Activated T-cell treated with anti-CD3 and anti-CD28 coated beads for 24 hours (primary cell): ENCODE measurements around the gene PANX2.

Source experiments
- DNase-seq: peaks from one replicate; pipeline ENCODE4 v3.0.0-alpha.2; 2020; ENCODE audit warnings: low read depth

PANX2 gene

GRCh38 chr22:50171965-50172421 lies 1.5 kb downstream of the PANX2 start:
- no peak for DNase-seq

- DNase-seq: no peak
Observed at GRCh38 chr22:50173311-50173982, 2.9 kb downstream of the PANX2 start.

- DNase-seq: no peak
Observed at GRCh38 chr22:50173983-50174355, 3.4 kb downstream of the PANX2 start.

- no peak for DNase-seq
Observed at GRCh38 chr22:50174382-50175190, 4.1 kb downstream of the PANX2 start.

GRCh38 chr22:50175191-50175461 lies 4.6 kb downstream of the PANX2 start:
- DNase-seq: no peak

GRCh38 chr22:50175921-50176849 lies 5.7 kb downstream of the PANX2 start:
- DNase-seq: no peak

GRCh38 chr22:50176850-50177536 lies 6.5 kb downstream of the PANX2 start:
- no peak for DNase-seq

- DNase-seq: no peak
Observed at GRCh38 chr22:50177537-50178470, 7.3 kb downstream of the PANX2 start.

- no peak for DNase-seq
Observed at GRCh38 chr22:50178471-50178864, 7.9 kb downstream of the PANX2 start.

GRCh38 chr22:50178871-50179869 lies 8.6 kb downstream of the PANX2 start:
- no peak for DNase-seq

- no peak for DNase-seq
Observed at GRCh38 chr22:50179937-50180726, 9.6 kb downstream of the PANX2 start.

GRCh38 chr22:50180727-50181521 lies 10.4 kb downstream of the PANX2 start:
- DNase-seq: no peak

GRCh38 chr22:50182176-50183081 lies 11.9 kb downstream of the PANX2 start:
- no peak for DNase-seq

GRCh38 chr22:50183141-50183971 lies 12.8 kb downstream of the PANX2 start:
- DNase-seq: no peak

GRCh38 chr22:50184004-50184901 lies 13.7 kb downstream of the PANX2 start:
- DNase-seq: no peak
